ENCODE data around the gene BRINP1. TPM values are rescaled to one million over a fixed set of nuclear protein-coding genes. Genes with fewer than 3 reads are reported as not detected.

BRINP1 gene
- total and polyA plus RNA-seq, 2 donors (not counting 3 experiments of a cell fraction or from before 2014, with no cell fraction given), result 0.04 TPM; not detected in 1

DNA sequence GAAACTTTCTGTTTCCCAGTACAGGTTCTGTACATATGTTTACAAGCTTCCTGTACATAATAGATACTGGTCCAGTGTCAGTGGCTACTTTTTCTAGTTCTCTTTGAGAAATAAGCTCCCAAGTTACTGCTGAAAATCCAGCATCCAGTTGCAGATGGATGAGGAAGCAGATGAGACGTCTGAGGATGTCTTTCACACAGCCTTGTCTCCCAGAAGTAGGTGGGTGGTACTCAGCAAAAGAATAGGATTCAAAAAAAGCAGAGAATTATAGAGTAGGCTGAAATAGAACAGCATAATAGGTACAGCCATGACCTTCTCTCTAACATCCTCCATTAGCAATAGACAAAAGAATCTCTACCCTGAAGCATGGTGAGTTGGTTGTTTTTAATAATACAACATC is 77.7 kb downstream of the BRINP1 start:
- POLR2A ChIA-PET, result no interaction called here
- DNase-seq (ENCODE audit: low read depth, low spot score) (no peak), FAIRE-seq (no peak)
- dilution Hi-C loops (cut with MboI; ENCODE audit: extremely low pct_ligation_motif_present, low sequenced_read_pairs) (no loop called here), intact Hi-C loops (cut with micrococcal nuclease) (no loop called here)
- H3K36me3 ChIP-seq (ENCODE audit: control insufficient read depth in 2 of 2, extremely low read depth in 1 of 2, insufficient read depth in 2 of 2, low read length in 2 of 2), result no peaks in the 10 kb centered on the region
- H3K4me1 ChIP-seq (ENCODE audit: control insufficient read depth, extremely low read depth, insufficient read depth, low read length), result no peaks in the 10 kb centered on the region
- TF ChIP-seq EZH2 (IDR thresholded peaks at IDR 0.05; ENCODE audit: borderline replicate concordance, low read depth, low read length, severe bottlenecking) (no peak), CTCF (IDR thresholded peaks at IDR 0.05; ENCODE audit: extremely low read depth in 1 of 2, insufficient read depth in 1 of 2, low read depth in 1 of 2, low read length in 2 of 2) (no peak), MYC (IDR thresholded peaks at IDR 0.05; ENCODE audit: low read depth, low read length) (no peak), JUN (IDR thresholded peaks at IDR 0.05; ENCODE audit: borderline replicate concordance, insufficient read depth, insufficient read length, low read depth) (no peak), POLR2AphosphoS5 (IDR thresholded peaks at IDR 0.05; ENCODE audit: insufficient read depth, low read depth, low read length) (no peak), POLR2A (IDR thresholded peaks at IDR 0.05; ENCODE audit: low read depth, low read length) (no peak), FOS (IDR thresholded peaks at IDR 0.05; ENCODE audit: borderline replicate concordance, insufficient read depth, low read length) (no peak)
- TF ChIP-seq, protein P1, sequence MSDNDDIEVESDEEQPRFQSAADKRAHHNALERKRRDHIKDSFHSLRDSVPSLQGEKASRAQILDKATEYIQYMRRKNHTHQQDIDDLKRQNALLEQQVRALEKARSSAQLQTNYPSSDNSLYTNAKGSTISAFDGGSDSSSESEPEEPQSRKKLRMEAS (IDR thresholded peaks at IDR 0.05; ENCODE audit: insufficient read depth, insufficient read length), result no peak
- H3K9me1 ChIP-seq (replicated peaks; ENCODE audit: control insufficient read depth, extremely low read depth, insufficient read depth, low read length), result no peaks in the 10 kb centered on the region
- BruUV-seq (replicated peaks), result no TSS peak
- H3K4me3 ChIP-seq (replicated peaks in 1 of 3; ENCODE audit: insufficient read depth in 1 of 3, low read depth in 1 of 3, low read length in 3 of 3), result no peak overlapping the region
- no peaks in the 10 kb centered on the region for H3K27me3 ChIP-seq (ENCODE audit: control insufficient read depth in 2 of 2, insufficient read depth in 2 of 2, low read length in 2 of 2)
- no peaks in the 10 kb centered on the region for H3K79me2 ChIP-seq (ENCODE audit: control insufficient read depth, insufficient read depth, low read length)
- no peak overlapping the region for H3K4me2 ChIP-seq (ENCODE audit: insufficient read depth, low read length)
- CTCF ChIA-PET, result no interaction called here
- H3K9me3 ChIP-seq (replicated peaks; ENCODE audit: control insufficient read depth, insufficient read depth, low read length), result no peaks in the 10 kb centered on the region
- H3K9ac ChIP-seq (replicated peaks; ENCODE audit: extremely low read depth, insufficient read depth, low read length), result no peak overlapping the region
- no peak overlapping the region for H2AFZ ChIP-seq (ENCODE audit: low read depth, low read length)
- H3K27ac ChIP-seq (ENCODE audit: insufficient read depth, low read depth, low read length), result no peak overlapping the region
- H4K20me1 ChIP-seq (replicated peaks; ENCODE audit: control insufficient read depth, extremely low read depth, insufficient read depth, low read length), result no peaks in the 10 kb centered on the region

All from endothelial cell of umbilical vein (primary cell).